ENCODE data around the gene FNDC11. TPM values are rescaled to one million over a fixed set of nuclear protein-coding genes. Genes with fewer than 3 reads are reported as not detected.
A peak's percentile ranks its signal among the peaks of the same experiment; 100 is the strongest.
"Not testable (repeated sequence)": the region's sequence is repeated elsewhere in the genome, so short reads cannot be mapped to it uniquely, and the experiment has no call there.

FNDC11 gene
- total RNA-seq, 1 experiment from 2014 or later, result 2.2 TPM

- peak; percentile 87 for DNase-seq (ENCODE audit: low spot score)
These were observed 567 bp upstream of the FNDC11 start for GRCh38 chr20:63553251-63553932.

GRCh38 chr20:63554361-63555278 is 661 bp downstream of the FNDC11 start:
- DNase-seq (ENCODE audit: low spot score), result peak; percentile 29

GRCh38 chr20:63555661-63556381 is 1.9 kb downstream of the FNDC11 start:
- no peak for DNase-seq (ENCODE audit: low spot score)

- no peak for DNase-seq (ENCODE audit: low spot score)
These were observed 3.0 kb downstream of the FNDC11 start for GRCh38 chr20:63556873-63557478.

- no peak for DNase-seq (ENCODE audit: low spot score)
These were observed 3.5 kb downstream of the FNDC11 start for GRCh38 chr20:63557481-63557891.

- DNase-seq (ENCODE audit: low spot score), result no peak
These were observed 5.0 kb downstream of the FNDC11 start for GRCh38 chr20:63558804-63559484.

- DNase-seq (ENCODE audit: low spot score), result not testable (repeated sequence)
These were observed 5.8 kb downstream of the FNDC11 start for GRCh38 chr20:63559485-63560332.

- DNase-seq (ENCODE audit: low spot score), result no peak
These were observed 6.4 kb downstream of the FNDC11 start for GRCh38 chr20:63560333-63560805.

- no peak for DNase-seq (ENCODE audit: low spot score)
These were observed 7.1 kb downstream of the FNDC11 start for GRCh38 chr20:63560856-63561609.

GRCh38 chr20:63561624-63562396 is 7.9 kb downstream of the FNDC11 start:
- no peak for DNase-seq (ENCODE audit: low spot score)

- no peak for DNase-seq (ENCODE audit: low spot score)
These were observed 8.7 kb downstream of the FNDC11 start for GRCh38 chr20:63562461-63563224.

GRCh38 chr20:63563225-63563935 is 9.4 kb downstream of the FNDC11 start:
- no peak for DNase-seq (ENCODE audit: low spot score)

GRCh38 chr20:63564036-63564810 is 10.3 kb downstream of the FNDC11 start:
- DNase-seq (ENCODE audit: low spot score), result no peak

GRCh38 chr20:63565021-63565698 is 11.2 kb downstream of the FNDC11 start:
- DNase-seq (ENCODE audit: low spot score), result no peak

- DNase-seq (ENCODE audit: low spot score), result no peak
These were observed 11.9 kb downstream of the FNDC11 start for GRCh38 chr20:63565699-63566335.
